Measurements from ENCODE around the gene HCN4.

HCN4 gene

DNA sequence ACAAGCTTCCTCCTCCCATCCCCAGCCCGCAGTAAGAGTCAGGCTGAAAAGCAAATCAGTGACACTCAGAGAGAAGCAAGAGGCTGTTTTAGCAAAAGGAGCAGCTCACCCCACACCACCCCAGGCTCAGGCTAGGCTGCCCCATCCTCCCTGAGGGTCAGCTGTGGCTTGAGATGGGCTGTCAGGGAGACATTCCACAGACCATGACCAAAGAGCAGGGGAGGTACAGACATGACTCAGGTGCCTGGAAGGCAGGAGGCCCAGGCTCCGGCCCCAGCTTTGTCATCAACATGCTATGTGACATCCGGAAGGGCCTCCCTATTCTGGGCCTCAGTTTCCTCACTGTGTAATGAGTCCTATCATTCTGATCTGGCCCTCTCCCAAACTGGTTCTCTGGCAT is 24.7 kb downstream of the HCN4 start:
- peak; percentile 38 for DNase-seq (ENCODE audit: low spot score)

DNA sequence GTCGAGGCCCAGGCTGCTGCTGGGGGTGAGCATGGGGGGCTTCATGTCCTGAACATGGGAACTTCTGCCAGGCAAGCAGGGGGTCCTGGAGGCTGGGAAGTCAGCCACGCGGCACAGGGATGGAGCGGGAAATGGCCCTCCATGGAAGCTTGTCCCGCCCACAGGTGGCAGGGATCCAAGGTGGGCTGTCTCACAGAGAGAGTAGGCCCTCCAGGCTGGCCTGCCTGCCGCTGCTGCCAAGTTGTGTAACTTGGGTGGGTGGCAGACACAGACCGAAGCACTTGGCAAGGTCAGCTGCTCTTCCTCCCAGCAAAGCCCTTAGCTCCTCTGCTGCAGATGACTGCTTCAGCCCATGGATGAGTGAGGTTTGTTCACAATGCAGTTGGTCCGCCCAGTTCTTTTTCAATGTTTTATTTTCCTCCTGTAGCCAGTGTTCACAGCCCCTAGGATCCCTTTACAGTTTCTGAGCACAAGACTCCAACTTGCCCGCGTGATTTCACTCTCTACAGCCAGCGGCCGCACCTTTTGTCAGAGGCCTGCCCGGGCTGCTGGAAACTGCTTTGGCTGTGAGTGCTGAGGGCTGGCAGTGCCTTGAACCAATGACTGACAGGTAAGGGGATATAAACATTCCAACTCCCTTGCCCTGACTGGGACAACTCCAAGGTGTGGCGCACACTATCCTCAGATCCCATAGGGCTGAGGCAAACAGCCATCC is 26.7 kb downstream of the HCN4 start:
- DNase-seq (ENCODE audit: low spot score), result no peak

- DNase-seq (ENCODE audit: low spot score), result no peak
Measured at GRCh38 chr15:73340502-73341192, 28.1 kb downstream of the HCN4 start.

DNA sequence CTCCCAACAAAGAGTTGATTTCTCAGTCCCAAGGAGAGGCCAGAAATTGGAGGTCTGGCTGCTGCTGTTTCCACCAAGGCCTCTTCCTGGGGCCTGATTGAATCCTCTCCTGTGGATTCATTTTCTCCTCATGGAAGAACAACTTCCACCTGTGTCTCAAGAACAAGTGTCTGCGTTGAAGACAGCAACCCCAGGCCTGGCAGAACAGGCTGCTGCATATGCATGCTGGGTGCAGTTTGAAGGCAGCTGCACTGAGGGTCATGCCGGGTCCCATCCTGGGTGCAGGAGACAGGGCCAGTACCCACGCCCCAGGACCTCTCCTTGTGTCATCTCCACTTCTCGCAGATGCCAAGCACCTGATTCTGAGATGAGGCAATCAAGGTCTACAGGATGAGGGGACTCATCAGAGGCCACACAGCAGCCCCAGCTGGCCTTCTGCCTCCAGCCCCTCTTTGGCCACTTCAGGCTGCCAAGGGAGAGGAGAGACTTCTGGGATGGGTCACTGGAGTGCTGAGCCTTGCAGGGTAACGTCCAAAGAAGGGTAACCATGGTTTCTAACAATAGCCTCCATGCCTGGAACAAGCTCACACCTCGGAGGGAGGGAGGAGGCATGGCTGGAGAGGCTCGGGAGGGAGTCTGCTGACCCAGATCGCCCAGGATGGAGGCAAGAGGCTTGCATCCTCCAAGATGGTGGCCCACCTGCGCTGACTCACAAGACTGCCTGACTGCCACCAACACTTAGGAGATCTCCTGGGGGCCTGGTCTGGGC is 30.0 kb downstream of the HCN4 start:
- no peak for DNase-seq (ENCODE audit: low spot score)

DNA sequence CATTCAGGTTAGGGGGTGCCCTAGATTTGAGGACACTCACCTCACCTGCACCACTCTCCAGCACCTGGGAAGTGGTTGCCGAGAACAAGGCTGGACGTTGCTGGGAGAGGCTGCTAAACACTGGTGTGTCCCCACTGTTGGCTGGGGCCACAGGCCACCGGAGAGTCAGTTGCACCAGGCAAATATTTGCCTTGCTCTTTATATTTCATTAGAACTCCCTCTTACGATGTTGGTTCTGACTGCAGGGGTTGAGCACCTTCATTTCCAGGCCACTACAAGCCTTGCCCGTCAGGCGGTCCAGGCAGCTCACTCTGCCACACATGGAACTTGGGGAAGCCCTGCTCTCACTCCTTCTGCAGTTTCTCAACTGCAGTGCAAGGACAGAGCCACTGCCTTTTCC is 30.7 kb downstream of the HCN4 start:
- no peak for DNase-seq (ENCODE audit: low spot score)

DNA sequence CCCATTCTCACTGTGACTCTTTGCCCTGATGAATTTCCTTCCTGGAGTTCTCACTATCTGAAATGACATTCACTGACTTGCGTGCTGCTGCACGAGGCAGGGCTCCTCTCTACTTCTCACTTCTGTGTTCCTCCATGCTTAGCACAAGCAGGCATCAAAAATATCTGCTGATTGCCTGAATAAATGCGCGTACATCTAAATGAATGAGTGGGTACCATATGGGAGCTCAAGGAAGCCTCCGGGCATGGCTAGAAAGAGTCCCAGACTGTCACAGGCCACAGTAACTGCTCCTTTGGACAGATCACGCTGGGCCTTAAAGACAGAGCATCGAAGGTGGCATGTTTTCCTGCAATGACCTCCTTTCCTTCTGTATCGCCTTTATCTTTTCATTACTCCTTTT is 31.6 kb downstream of the HCN4 start:
- DNase-seq (ENCODE audit: low spot score), result no peak

GRCh38 chr15:73336756-73337155 is 32.0 kb downstream of the HCN4 start:
- no peak for DNase-seq (ENCODE audit: low spot score)

DNA sequence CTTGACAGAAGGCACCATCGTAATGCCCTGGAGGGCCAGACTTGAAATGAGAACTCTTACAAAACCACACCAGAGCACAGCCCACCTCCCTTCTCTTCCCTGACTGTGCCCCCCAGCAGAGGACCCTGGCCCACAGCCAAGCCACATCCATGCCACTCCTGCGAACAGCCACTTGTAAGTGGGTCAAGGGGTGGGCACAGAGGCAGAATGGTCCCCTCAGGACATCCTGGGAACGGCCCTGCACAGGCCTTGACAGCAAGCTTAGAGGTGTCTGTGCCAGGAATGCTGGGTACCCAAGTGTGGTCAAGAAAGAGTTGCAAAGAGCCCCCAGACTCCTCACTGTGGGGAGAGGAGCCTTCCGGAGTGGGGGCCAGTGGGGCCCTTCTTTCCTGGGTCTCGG is 33.3 kb downstream of the HCN4 start:
- no peak for DNase-seq (ENCODE audit: low spot score)

DNA sequence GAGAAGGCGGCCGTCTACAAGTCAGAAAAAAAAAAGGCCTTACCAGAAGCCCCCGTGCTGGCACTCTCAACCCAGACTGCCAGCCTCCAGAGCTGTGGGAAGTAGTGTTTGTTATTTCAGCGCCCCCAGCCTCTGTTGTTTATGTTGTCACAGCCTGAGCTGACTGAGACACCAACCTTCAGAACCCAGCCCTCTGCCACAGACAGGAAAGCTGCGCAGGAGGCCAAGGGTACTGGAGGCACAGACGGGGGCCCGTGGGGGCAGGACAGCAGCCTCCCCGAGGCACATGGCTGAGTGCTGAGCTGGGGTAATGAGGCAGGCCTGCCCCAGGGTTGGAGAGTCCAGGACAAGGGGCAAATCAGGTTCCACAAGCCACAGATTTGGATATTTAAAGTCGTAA is 33.7 kb downstream of the HCN4 start:
- no peak for DNase-seq (ENCODE audit: low spot score)

GRCh38 chr15:73334086-73334485 is 34.7 kb downstream of the HCN4 start:
- DNase-seq (ENCODE audit: low spot score), result no peak

- DNase-seq (ENCODE audit: low spot score), result no peak
Measured at GRCh38 chr15:73333001-73333400, 35.8 kb downstream of the HCN4 start.

- no peak for DNase-seq (ENCODE audit: low spot score)
Measured at GRCh38 chr15:73331991-73332925, 36.5 kb downstream of the HCN4 start.

- DNase-seq (ENCODE audit: low spot score), result no peak
Measured at GRCh38 chr15:73331501-73331900, 37.3 kb downstream of the HCN4 start.

DNA sequence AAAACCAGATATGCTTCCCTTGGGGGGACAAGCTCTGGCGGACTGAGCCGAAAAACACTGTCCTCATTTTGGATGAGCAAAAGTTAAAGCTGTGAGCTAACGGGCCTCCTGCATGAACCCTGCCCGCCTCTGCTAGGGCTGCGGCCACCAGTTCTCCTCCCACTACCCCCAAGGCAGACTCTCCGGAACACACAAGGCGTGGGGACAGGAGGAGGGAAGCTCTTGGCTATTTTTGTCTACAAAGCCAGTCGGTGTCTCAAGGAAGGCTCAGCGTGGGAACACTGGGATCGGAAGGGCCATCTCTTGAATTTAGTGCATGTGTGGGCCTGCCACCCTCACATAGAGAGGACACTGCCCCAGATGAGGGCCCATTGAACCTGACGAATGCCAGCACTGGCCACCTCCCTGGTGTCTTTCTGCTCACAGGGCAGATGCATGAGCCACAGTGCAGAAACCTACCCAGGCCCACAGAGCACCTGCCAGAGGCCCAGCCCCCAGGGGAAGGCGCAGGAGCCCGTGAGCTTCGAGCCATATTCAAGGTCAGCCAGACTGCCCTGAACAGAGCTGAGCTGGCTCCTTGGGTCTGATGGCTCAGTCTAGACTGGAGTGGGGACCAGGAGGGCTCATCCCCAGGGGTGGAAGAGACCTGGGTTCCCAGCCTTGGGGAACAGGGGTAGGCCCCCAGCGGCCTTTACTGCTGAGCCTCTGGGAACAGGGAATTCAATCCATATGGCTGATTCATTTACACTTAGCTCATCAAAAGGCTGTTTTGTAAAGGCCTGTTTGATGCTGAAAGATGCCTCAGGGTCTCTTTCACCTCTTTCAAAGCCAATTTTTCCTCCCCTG is 38.3 kb downstream of the HCN4 start:
- no peak for DNase-seq (ENCODE audit: low spot score)

- DNase-seq (ENCODE audit: low spot score), result no peak
Measured at GRCh38 chr15:73329501-73330200, 39.1 kb downstream of the HCN4 start.

DNA sequence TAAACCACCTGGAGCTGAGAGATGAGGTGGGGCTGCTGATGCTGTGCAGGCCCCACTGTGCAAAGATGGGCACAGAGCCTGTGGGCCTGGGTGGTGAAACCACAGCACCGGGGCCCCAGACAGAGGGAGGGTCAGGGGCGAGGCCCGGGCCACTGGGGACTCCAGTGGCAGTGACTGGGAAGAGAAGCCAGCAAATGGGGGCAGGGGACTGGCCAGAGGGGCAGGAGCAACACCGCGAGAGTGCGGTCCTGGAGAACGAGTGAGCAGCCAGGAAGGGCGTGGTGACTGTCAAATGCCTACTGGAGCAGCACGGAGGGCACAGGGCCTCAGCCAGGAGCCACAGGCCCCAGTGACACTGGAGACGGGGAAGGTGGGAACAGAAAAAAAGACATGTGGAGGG is 39.8 kb downstream of the HCN4 start:
- no peak for DNase-seq (ENCODE audit: low spot score)

DNA sequence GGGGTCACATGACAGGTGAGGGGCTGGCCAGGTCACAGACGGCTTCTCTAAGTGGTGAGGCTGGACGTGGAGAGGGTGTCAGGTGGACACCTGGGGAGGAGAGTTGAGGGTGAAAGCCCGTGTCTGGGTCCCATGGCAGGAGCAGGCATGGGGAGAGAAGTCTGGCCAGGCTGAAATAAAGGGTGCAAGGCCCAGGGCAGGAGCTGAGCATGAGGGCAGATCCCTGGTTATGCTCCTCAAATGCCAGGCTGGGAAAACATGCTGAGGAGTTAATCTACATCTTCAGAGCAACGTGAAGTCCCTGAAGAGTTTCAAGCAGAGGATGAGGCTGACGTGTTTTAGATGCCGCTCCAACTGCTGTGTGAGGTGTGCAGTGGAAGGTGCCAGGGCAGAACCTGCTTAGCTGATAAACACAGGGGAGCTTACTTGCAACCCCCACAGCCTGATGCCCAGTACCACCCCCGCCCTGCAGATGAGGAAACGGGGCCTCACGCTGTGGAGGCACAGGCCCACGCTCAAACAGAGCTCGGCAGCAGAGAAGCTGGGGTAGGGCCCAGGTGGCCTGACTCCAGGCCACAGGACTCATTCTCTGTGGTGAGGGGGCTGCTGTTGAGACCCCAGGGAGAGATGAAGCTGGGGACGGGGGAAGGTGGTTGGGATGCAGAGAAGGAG is 40.5 kb downstream of the HCN4 start:
- no peak for DNase-seq (ENCODE audit: low spot score)

DNA sequence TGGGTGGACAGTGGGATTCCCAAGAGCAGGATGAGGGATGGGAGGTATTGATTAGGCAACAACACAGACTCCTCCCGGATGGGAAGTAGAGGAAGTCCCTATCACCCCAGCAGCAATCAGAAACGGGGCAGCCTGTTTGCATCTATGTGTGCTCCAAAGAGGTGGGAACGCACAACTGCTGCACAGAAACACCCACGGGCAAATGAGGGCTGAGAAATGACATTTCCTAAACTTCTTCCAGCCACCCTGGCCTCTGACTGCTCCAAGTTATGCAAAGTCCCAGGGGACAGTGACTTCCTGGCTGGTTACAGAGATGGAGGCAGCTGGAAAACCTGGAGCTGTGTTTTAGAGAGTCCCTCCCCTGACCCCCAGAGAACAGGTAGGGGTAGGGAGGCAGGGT is 42.6 kb downstream of the HCN4 start:
- no peak for DNase-seq (ENCODE audit: low spot score)

DNA sequence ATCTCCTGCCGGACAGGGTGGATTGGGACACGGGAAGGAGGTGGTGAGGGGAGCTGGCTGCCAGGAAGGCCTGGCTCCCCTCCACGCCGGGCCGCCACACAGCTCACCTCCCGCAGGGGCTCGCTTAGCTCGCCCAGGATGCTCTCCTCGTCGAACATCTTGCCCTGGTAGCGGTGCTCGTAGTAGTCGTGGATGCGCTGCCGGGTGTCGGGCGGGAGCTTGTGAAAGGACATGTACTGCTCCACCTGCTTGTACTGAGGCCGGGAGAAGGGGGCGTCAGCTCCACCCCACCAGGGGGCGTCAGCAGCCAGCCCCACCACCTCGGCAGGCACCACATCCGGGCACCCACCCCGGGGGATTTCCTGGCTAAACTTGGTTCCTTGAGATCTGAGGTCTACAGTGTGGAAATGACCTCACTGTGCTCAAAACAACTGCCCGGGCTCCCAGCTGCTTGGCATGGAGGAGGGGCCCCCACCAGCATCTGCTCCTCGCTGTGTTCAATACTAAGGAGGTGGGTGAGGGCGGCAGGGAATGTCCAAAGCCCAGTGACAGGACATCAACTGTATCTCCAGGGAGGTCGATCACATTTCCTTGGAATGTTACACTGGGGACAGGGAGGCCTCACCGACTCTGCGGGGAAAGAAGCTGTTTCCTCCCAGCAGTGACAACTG is 43.4 kb downstream of the HCN4 start:
- no peak for DNase-seq (ENCODE audit: low spot score)
